Stimulated activated CD4-positive, alpha-beta T cell treated with anti-CD3 and anti-CD28 coated beads, Interleukin-1b, Interleukin-23, amount 100 ng/mL, for 4 hours (primary cell): ENCODE results near the gene C19orf47.
"Not testable (repeated sequence)": the region's sequence is repeated elsewhere in the genome, so short reads cannot be mapped to it uniquely, and the experiment has no call there.

Experiments
- DNase-seq, 2 donors: peaks; one replicate each; pipeline ENCODE4 v3.0.0-alpha.2; 2020; ENCODE audit warnings: low read depth in 2 of 2

The C19orf47 gene

GRCh38 chr19:40377876-40378385 is 29.7 kb upstream of the C19orf47 start:
- no peak for DNase-seq

- DNase-seq: no peak
Measured at GRCh38 chr19:40376286-40376862, 28.2 kb upstream of the C19orf47 start.

- DNase-seq: no peak
Measured at GRCh38 chr19:40374084-40374483, 25.9 kb upstream of the C19orf47 start.

- no peak for DNase-seq
Measured at GRCh38 chr19:40371802-40372122, 23.6 kb upstream of the C19orf47 start.

- no peak for DNase-seq
Measured at GRCh38 chr19:40370997-40371801, 23.0 kb upstream of the C19orf47 start.

- not testable (repeated sequence) for DNase-seq
Measured at GRCh38 chr19:40370253-40370652, 22.1 kb upstream of the C19orf47 start.

- DNase-seq: no peak
Measured at GRCh38 chr19:40369797-40370196, 21.6 kb upstream of the C19orf47 start.

GRCh38 chr19:40367577-40368434 is 19.6 kb upstream of the C19orf47 start:
- DNase-seq: no peak

GRCh38 chr19:40366697-40367561 is 18.7 kb upstream of the C19orf47 start:
- DNase-seq: no peak

- DNase-seq: peak; percentile 25 to 52
Measured at GRCh38 chr19:40365613-40366401, 17.6 kb upstream of the C19orf47 start.

- no peak for DNase-seq
Measured at GRCh38 chr19:40365010-40365409, 16.8 kb upstream of the C19orf47 start.

GRCh38 chr19:40363069-40363468 is 14.9 kb upstream of the C19orf47 start:
- DNase-seq: no peak

GRCh38 chr19:40362160-40362559 is 14.0 kb upstream of the C19orf47 start:
- no peak for DNase-seq

- no peak for DNase-seq
Measured at GRCh38 chr19:40360708-40361241, 12.6 kb upstream of the C19orf47 start.

GRCh38 chr19:40360020-40360707 is 12.0 kb upstream of the C19orf47 start:
- no peak for DNase-seq

GRCh38 chr19:40358773-40359172 is 10.6 kb upstream of the C19orf47 start:
- DNase-seq: no peak

GRCh38 chr19:40357640-40358039 is 9.4 kb upstream of the C19orf47 start:
- no peak for DNase-seq

GRCh38 chr19:40356681-40357595 is 8.7 kb upstream of the C19orf47 start:
- no peak for DNase-seq
